OCI-LY3 (cell line): ENCODE data around the gene C1QTNF3.

Source experiments
- H2AFZ ChIP-seq: fragments of 200-600, 300-600 bp; shearing (Covaris generic); 2 replicates; pipeline ENCODE4 v1.6.0; 2014; ENCODE audit warnings: antibody characterized with exemption, low read depth, low read length
- H3K27ac ChIP-seq: fragments of 200-600, 300-600 bp; sonication (generic); 2 replicates; pipeline ENCODE4 v1.5.1; 2014; ENCODE audit warnings: mild to moderate bottlenecking, low read length, moderate library complexity, mixed read lengths
- H3K27me3 ChIP-seq: fragments of 200-600, 300-600 bp; sonication (generic); 2 replicates; pipeline ENCODE4 v1.6.1; 2014; ENCODE audit warnings: low read depth, low read length, mixed read lengths
- H3K36me3 ChIP-seq: fragments of 200-600, 300-600 bp; sonication (generic); replicated peaks from 2 replicates; pipeline ENCODE3; 2014; ENCODE audit warnings: low read depth, low read length, mixed read lengths
- H3K4me1 ChIP-seq: fragments of 300-600, 200-600 bp; sonication (generic); 2 replicates; pipeline ENCODE4 v1.6.1; 2014; ENCODE audit warnings: low read length, mixed read lengths
- H3K4me2 ChIP-seq: fragments of 200-600, 300-600 bp; sonication (generic); 2 replicates; pipeline ENCODE4 v1.6.1; 2014; ENCODE audit warnings: low read length, mixed read lengths
- H3K4me3 ChIP-seq: fragments of 300-600, 200-600 bp; sonication (generic); 2 replicates; pipeline ENCODE4 v1.5.1; 2014; ENCODE audit warnings: antibody characterized with exemption, mild to moderate bottlenecking, low read length, moderate library complexity
- H3K79me2 ChIP-seq: fragments of 300-600, 200-600 bp; shearing (Covaris generic); 2 replicates; pipeline ENCODE4 v1.6.1; 2014; ENCODE audit warnings: mild to moderate bottlenecking, low read length, mixed read lengths
- H3K9ac ChIP-seq: fragments of 300-600, 200-600 bp; shearing (Covaris generic); 2 replicates; pipeline ENCODE4 v1.6.0; 2014; ENCODE audit warnings: mild to moderate bottlenecking, low read length, moderate library complexity
- H3K9me3 ChIP-seq: fragments of 200-600, 300-600 bp; shearing (Covaris generic); 2 replicates; pipeline ENCODE4 v1.6.1; 2014; ENCODE audit warnings: low read length, mixed read lengths; ENCODE audit not compliant: insufficient read depth
- H4K20me1 ChIP-seq: fragments of 200-600, 300-600 bp; sonication (generic); 2 replicates; pipeline ENCODE4 v1.6.1; 2016; ENCODE audit warnings: low read length, mixed read lengths; ENCODE audit not compliant: insufficient read depth
- CTCF ChIP-seq: fragments of 200-600, 300-600 bp; sonication (generic); IDR thresholded peaks from 2 replicates; pipeline ENCODE4 v1.5.1; 2014; ENCODE audit warnings: antibody characterized with exemption, low read length, low read depth
- EZH2phosphoT487 ChIP-seq: fragments of 200-600 bp; shearing (Covaris generic); IDR thresholded peaks from 2 replicates; pipeline ENCODE4 v1.6.1; 2018; ENCODE audit warnings: antibody characterized with exemption, mixed run types, low read depth

The C1QTNF3 gene

GRCh38 chr5:34021334-34021733, 21.7 kb downstream of the C1QTNF3 start:
- Histone ChIP-seq H3K27me3 (no peaks in the 10 kb centered on the region), H4K20me1 (no peaks in the 10 kb centered on the region), H3K4me1 (peaks cover 5% of the 10 kb centered on the region), H3K27ac (no peak overlapping the region), H3K36me3 (no peaks in the 10 kb centered on the region), H2AFZ (no peak overlapping the region), H3K9me3 (no peaks in the 10 kb centered on the region), H3K9ac (no peak overlapping the region), H3K4me3 (no peak overlapping the region), H3K4me2 (no peak overlapping the region), H3K79me2 (no peaks in the 10 kb centered on the region)
- TF ChIP-seq CTCF (no peak), EZH2phosphoT487 (no peak)

- Histone ChIP-seq H3K4me2 (no peak overlapping the region), H2AFZ (no peak overlapping the region), H3K36me3 (no peaks in the 10 kb centered on the region), H3K27me3 (no peaks in the 10 kb centered on the region), H3K9me3 (no peaks in the 10 kb centered on the region), H3K27ac (no peak overlapping the region), H3K79me2 (no peaks in the 10 kb centered on the region), H3K9ac (no peak overlapping the region), H3K4me3 (no peak overlapping the region), H3K4me1 (peaks cover 5% of the 10 kb centered on the region), H4K20me1 (no peaks in the 10 kb centered on the region)
- TF ChIP-seq CTCF: no peak
- no peak for TF ChIP-seq EZH2phosphoT487
Measured at GRCh38 chr5:34020726-34021125, 22.3 kb downstream of the C1QTNF3 start.

- H2AFZ ChIP-seq: no peak overlapping the region
- H3K36me3 ChIP-seq: no peaks in the 10 kb centered on the region
- no peaks in the 10 kb centered on the region for H3K27me3 ChIP-seq
- H3K4me1 ChIP-seq: peaks cover 5% of the 10 kb centered on the region
- H3K27ac ChIP-seq: no peak overlapping the region
- no peak for TF ChIP-seq CTCF
- TF ChIP-seq EZH2phosphoT487: no peak
- no peaks in the 10 kb centered on the region for H4K20me1 ChIP-seq
- H3K9ac ChIP-seq: no peak overlapping the region
- no peak overlapping the region for H3K4me2 ChIP-seq
- no peaks in the 10 kb centered on the region for H3K79me2 ChIP-seq
- no peak overlapping the region for H3K4me3 ChIP-seq
- H3K9me3 ChIP-seq: no peaks in the 10 kb centered on the region
Measured at GRCh38 chr5:34017254-34017653, 25.8 kb downstream of the C1QTNF3 start.

GRCh38 chr5:34016750-34017149, 26.3 kb downstream of the C1QTNF3 start:
- Histone ChIP-seq H3K36me3 (no peaks in the 10 kb centered on the region), H3K4me2 (no peak overlapping the region), H3K9me3 (no peaks in the 10 kb centered on the region), H2AFZ (no peak overlapping the region), H3K9ac (no peak overlapping the region), H3K4me3 (no peak overlapping the region), H3K27ac (no peak overlapping the region), H4K20me1 (no peaks in the 10 kb centered on the region), H3K79me2 (no peaks in the 10 kb centered on the region), H3K27me3 (no peaks in the 10 kb centered on the region), H3K4me1 (no peaks in the 10 kb centered on the region)
- TF ChIP-seq CTCF: no peak
- TF ChIP-seq EZH2phosphoT487: no peak
